Astrocyte (in vitro differentiated cells and primary cell): Measurements from ENCODE around the gene MAP7D3. TPM values are rescaled to one million over a fixed set of nuclear protein-coding genes. Genes with fewer than 3 reads are reported as not detected.

Experiments used
- DNase-seq: peaks from one replicate; pipeline ENCODE4 v3.0.0-alpha.2; 2010; ENCODE audit warnings: low read depth
- FAIRE-seq: peaks from 2 replicates; lab custom pipeline; 2011; peaks lifted over from hg19 to GRCh38; lab: Jason Lieb, UNC
- H2AFZ ChIP-seq: 2 replicates; pipeline ENCODE4 v1.6.0; 2012; ENCODE audit warnings: low read depth, low read length, inconsistent platforms
- H3K27ac ChIP-seq: 2 replicates; pipeline ENCODE4 v1.5.1; 2011; ENCODE audit warnings: low read depth, low read length, inconsistent platforms
- H3K27me3 ChIP-seq: 2 replicates; pipeline ENCODE4 v1.6.0; 2011; ENCODE audit warnings: low read length, inconsistent platforms; ENCODE audit not compliant: insufficient read depth
- H3K36me3 ChIP-seq: 2 replicates; pipeline ENCODE4 v1.5.1; 2011; ENCODE audit warnings: low read length, inconsistent platforms; ENCODE audit not compliant: insufficient read depth
- H3K4me1 ChIP-seq: 2 replicates; pipeline ENCODE4 v1.5.1; 2011; ENCODE audit warnings: low read length, inconsistent platforms; ENCODE audit not compliant: insufficient read depth
- H3K4me2 ChIP-seq: 2 replicates; pipeline ENCODE4 v1.6.0; 2012; ENCODE audit warnings: low read length, inconsistent platforms
- H3K4me3 ChIP-seq: 2 replicates; pipeline ENCODE4 v1.5.1; 2011; ENCODE audit warnings: low read depth, mild to moderate bottlenecking, low read length, inconsistent platforms; ENCODE audit not compliant: insufficient read depth
- H3K79me2 ChIP-seq: 2 replicates; pipeline ENCODE4 v1.6.0; 2012; ENCODE audit warnings: mild to moderate bottlenecking, low read length, inconsistent platforms; ENCODE audit not compliant: insufficient read depth
- H3K9ac ChIP-seq: 2 replicates; pipeline ENCODE4 v1.6.0; 2012; ENCODE audit warnings: mild to moderate bottlenecking, low read length, inconsistent platforms
- H3K9me3 ChIP-seq: 2 replicates; pipeline ENCODE4 v1.5.1; 2012; ENCODE audit warnings: low read depth, mild to moderate bottlenecking, low read length, inconsistent platforms; ENCODE audit not compliant: insufficient read depth
- H4K20me1 ChIP-seq: 2 replicates; pipeline ENCODE4 v1.6.0; 2012; ENCODE audit warnings: low read length, inconsistent platforms; ENCODE audit not compliant: insufficient read depth
- H3K27ac Mint-ChIP-seq: one replicate; pipeline ENCODE4 v1.8.0; 2021; ENCODE audit warnings: mild to moderate bottlenecking, mixed read lengths; ENCODE audit not compliant: unreplicated experiment
- H3K27me3 Mint-ChIP-seq: one replicate; pipeline ENCODE4 v1.8.0; 2021; ENCODE audit warnings: low read depth, mixed read lengths; ENCODE audit not compliant: unreplicated experiment
- H3K36me3 Mint-ChIP-seq: one replicate; pipeline ENCODE4 v1.8.0; 2021; ENCODE audit warnings: low read depth, mixed read lengths; ENCODE audit not compliant: unreplicated experiment
- H3K4me1 Mint-ChIP-seq: one replicate; pipeline ENCODE4 v1.8.0; 2021; ENCODE audit warnings: low read depth, mixed read lengths; ENCODE audit not compliant: unreplicated experiment
- H3K4me3 Mint-ChIP-seq: one replicate; pipeline ENCODE4 v1.8.0; 2021; ENCODE audit warnings: mild to moderate bottlenecking, moderate library complexity, mixed read lengths; ENCODE audit not compliant: unreplicated experiment
- H3K9me3 Mint-ChIP-seq: one replicate; pipeline ENCODE4 v1.8.0; 2021; ENCODE audit warnings: mild to moderate bottlenecking, mixed read lengths; ENCODE audit not compliant: unreplicated experiment
- EZH2 ChIP-seq: IDR thresholded peaks from 2 replicates; pipeline ENCODE4 v1.6.1; 2012; ENCODE audit warnings: mild to moderate bottlenecking, low read length, inconsistent platforms; ENCODE audit not compliant: insufficient read depth
- total RNA-seq: library from RNA; stranded (reverse); gene quantifications from 2 replicates; pipeline ENCODE4 v1.2.1, GENCODE V29; 2021
- TF ChIP-seq, protein P1 (sequence below): IDR thresholded peaks from 2 replicates; pipeline ENCODE4 v1.5.1; 2011; ENCODE audit warnings: low read depth, mild to moderate bottlenecking, inconsistent platforms, low read length, moderate library complexity; ENCODE audit not compliant: insufficient read depth

The MAP7D3 gene
- total RNA-seq, 1 donor from 2014 or later = 19.4 TPM

DNA sequence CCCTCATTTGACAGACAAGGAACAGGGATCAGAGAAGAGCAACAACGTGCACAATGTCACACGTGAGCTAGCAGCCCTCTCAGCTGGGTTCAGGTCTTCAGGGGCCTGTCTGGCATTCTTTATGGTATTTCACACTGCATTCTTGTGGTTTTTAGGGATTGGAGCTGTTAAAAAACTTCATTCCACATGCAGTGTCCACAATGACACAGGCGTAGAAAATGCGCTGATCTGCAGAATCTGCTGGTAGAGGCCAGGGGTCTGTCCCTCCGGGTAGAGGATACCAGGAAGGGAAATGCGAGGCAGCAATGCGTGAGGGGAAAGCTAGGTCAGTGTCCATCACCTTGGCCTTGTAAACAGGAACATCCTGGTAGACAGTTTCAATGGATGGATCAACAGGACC is 36.6 kb downstream of the MAP7D3 start:
- Mint-ChIP-seq H3K27me3 (no peaks in the 10 kb centered on the region), H3K4me3 (no peak overlapping the region), H3K27ac (peak overlapping the region; percentile 97), H3K4me1 (peaks cover 20% of the 10 kb centered on the region), H3K36me3 (peaks cover 5% of the 10 kb centered on the region), H3K9me3 (peaks cover 2% of the 10 kb centered on the region)
- FAIRE-seq (peak; percentile 100), DNase-seq (peak; percentile 83)
- TF ChIP-seq EZH2 = no peak
- TF ChIP-seq, protein P1, sequence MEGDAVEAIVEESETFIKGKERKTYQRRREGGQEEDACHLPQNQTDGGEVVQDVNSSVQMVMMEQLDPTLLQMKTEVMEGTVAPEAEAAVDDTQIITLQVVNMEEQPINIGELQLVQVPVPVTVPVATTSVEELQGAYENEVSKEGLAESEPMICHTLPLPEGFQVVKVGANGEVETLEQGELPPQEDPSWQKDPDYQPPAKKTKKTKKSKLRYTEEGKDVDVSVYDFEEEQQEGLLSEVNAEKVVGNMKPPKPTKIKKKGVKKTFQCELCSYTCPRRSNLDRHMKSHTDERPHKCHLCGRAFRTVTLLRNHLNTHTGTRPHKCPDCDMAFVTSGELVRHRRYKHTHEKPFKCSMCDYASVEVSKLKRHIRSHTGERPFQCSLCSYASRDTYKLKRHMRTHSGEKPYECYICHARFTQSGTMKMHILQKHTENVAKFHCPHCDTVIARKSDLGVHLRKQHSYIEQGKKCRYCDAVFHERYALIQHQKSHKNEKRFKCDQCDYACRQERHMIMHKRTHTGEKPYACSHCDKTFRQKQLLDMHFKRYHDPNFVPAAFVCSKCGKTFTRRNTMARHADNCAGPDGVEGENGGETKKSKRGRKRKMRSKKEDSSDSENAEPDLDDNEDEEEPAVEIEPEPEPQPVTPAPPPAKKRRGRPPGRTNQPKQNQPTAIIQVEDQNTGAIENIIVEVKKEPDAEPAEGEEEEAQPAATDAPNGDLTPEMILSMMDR = no peak
- Histone ChIP-seq H2AFZ (no peak overlapping the region), H3K9me3 (no peaks in the 10 kb centered on the region), H3K36me3 (peaks cover 12% of the 10 kb centered on the region), H3K27me3 (no peaks in the 10 kb centered on the region), H3K9ac (peak overlapping the region; percentile 41), H4K20me1 (no peaks in the 10 kb centered on the region), H3K4me1 (peaks cover 18% of the 10 kb centered on the region), H3K79me2 (no peaks in the 10 kb centered on the region), H3K4me2 (peak overlapping the region; percentile 69), H3K4me3 (no peak overlapping the region), H3K27ac (peak overlapping the region; percentile 73)

GRCh38 chrX:136212557-136213111 is 38.6 kb downstream of the MAP7D3 start:
- peaks cover 23% of the 10 kb centered on the region for H3K4me1 Mint-ChIP-seq
- Histone ChIP-seq H3K4me2 (no peak overlapping the region), H3K9ac (no peak overlapping the region), H3K4me3 (no peak overlapping the region), H2AFZ (no peak overlapping the region), H3K27me3 (no peaks in the 10 kb centered on the region), H3K9me3 (no peaks in the 10 kb centered on the region), H3K4me1 (peaks cover 18% of the 10 kb centered on the region), H4K20me1 (no peaks in the 10 kb centered on the region), H3K79me2 (no peaks in the 10 kb centered on the region), H3K36me3 (peaks cover 7% of the 10 kb centered on the region), H3K27ac (no peak overlapping the region)
- H3K27ac Mint-ChIP-seq = peak overlapping the region; percentile 26
- TF ChIP-seq, protein P1 = no peak
- TF ChIP-seq EZH2 = no peak
- FAIRE-seq (peak; percentile 85), DNase-seq (no peak)
- no peaks in the 10 kb centered on the region for H3K36me3 Mint-ChIP-seq
- no peak overlapping the region for H3K4me3 Mint-ChIP-seq
- no peaks in the 10 kb centered on the region for H3K27me3 Mint-ChIP-seq
- H3K9me3 Mint-ChIP-seq = peaks cover 2% of the 10 kb centered on the region
